ENCODE data around the gene HIBCH.

DNA sequence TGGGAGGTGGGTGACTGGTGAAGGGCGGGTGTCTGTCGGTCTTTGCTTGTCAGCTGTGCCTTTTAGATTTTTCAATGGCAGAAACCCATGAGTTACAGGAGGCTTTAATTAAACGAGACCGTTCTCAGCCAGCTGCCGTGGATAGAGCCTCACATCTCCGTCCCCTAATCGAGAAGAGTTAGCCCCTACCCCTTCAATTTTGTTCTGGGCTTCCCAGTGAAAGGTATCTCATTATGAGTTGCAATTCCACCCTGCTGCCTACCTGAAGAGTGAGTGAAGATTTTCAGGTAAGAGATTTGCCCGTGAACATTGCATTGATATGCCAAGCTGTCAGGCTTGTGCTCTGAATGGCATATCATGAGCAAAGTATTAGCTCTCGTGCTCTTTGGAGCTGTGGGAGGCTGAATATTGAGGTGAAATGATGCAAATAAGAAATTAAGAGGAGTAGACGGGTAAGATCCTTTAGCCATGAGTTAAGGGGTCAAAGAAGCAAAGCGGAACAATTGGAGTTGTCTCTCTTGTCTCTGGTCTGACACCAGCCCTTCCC, 138.4 kb downstream of the HIBCH start:
- TF ChIP-seq CTCF (IDR thresholded peaks at IDR 0.05) (no peak), ZFX (IDR thresholded peaks at IDR 0.05; ENCODE audit: borderline replicate concordance) (no peak)
